PC-9 (cell line): ENCODE measurements around the gene DACT3.

Experiments
- EZH2 ChIP-seq: fragments of 200-600 bp; sonication (generic); IDR thresholded peaks from 2 replicates; pipeline ENCODE4 v1.8.0; 2017; ENCODE audit warnings: antibody characterized with exemption, low read depth
- TF ChIP-seq, protein P1 (sequence below): fragments of 200-600 bp; sonication (generic); conservative IDR thresholded peaks from 2 replicates; pipeline ENCODE4 v1.6.1; 2017; ENCODE audit warnings: mixed run types, antibody characterized with exemption, mild to moderate bottlenecking, moderate library complexity

DNA sequence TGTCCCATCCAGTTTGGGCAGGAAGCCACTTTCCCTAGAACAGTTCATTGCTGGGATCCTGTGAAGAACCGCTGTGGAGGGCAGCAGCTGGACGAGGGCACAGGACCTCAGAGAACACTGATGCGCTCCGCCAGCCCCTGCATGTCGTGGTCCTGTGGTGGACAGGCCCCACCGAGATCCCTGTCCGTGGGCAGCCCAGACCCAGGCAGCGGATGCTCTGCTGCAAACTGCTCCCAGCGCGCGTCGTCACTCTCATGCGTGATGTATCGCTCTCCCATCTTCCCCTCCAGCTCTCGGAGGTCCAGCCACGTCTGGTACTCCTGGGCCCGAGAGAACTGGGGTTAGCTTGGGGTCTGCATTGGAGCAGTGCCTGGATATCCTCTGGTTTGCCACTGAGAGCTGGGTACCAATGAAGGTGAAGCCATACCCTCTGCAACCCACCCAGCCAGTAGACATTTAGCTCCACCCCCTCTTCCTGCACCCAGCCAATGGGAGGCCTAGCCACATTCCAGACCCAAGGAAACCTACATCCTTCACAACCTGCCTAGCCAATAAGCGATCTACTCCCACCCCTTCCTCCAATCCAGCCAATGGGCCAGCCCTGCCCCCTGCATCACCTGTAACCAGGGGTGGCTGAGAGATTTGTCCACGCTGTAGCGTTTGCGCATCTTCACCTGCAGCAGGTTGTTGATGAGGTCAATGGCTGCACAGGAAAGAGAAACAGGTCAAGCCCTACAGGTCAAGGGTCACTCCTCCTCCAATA, 13.6 kb upstream of the DACT3 start:
- TF ChIP-seq, protein P1, sequence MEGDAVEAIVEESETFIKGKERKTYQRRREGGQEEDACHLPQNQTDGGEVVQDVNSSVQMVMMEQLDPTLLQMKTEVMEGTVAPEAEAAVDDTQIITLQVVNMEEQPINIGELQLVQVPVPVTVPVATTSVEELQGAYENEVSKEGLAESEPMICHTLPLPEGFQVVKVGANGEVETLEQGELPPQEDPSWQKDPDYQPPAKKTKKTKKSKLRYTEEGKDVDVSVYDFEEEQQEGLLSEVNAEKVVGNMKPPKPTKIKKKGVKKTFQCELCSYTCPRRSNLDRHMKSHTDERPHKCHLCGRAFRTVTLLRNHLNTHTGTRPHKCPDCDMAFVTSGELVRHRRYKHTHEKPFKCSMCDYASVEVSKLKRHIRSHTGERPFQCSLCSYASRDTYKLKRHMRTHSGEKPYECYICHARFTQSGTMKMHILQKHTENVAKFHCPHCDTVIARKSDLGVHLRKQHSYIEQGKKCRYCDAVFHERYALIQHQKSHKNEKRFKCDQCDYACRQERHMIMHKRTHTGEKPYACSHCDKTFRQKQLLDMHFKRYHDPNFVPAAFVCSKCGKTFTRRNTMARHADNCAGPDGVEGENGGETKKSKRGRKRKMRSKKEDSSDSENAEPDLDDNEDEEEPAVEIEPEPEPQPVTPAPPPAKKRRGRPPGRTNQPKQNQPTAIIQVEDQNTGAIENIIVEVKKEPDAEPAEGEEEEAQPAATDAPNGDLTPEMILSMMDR, result no peak
- TF ChIP-seq EZH2, result no peak
